NCI-H2196 treated with DMSO at 0.1 percent for 48 hours (cell line): ENCODE results near the gene TRIM24.
"Not testable (repeated sequence)": the region's sequence is repeated elsewhere in the genome, so short reads cannot be mapped to it uniquely, and the experiment has no call there.

ENCODE experiments used
- DNase-seq: peaks from one replicate; lab custom pipeline; 2025; ENCODE audit not compliant: unreplicated experiment; lab: John Stamatoyannopoulos, UW

TRIM24 gene

DNA sequence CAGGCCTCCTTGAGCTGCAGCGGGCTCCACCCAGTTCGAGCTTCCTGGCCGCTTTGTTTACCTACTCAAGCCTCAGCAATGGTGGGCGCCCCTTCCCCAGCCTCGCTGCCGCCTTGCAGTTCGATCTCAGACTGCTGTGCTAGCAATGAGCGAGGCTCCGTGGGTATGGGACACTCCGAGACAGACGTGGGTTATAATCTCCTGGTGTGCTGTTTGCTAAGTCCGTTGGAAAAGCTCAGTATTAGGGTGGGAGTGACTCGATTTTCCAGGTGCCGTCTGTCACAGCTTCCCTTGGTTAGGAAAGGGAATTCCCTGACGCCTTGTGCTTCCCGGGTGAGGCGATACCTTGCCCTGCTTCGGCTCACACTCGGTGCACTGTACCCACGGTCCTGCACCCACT is 76.8 kb downstream of the TRIM24 start:
- not testable (repeated sequence) for DNase-seq

DNA sequence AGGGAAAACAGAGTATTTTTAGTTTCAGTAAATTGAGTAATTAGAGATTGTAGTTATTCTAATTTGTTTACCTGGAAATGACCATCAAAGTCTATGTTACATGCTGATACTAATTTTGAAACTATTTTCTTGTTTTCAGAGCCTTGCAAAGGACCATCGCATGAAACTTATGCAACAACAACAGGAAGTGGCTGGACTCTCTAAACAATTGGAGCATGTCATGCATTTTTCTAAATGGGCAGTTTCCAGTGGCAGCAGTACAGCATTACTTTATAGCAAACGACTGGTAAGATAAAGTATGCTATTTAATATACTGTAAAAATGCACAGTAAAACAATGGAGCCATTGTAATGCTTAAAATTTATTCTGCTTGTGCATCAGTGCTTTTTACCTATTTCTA is 78.5 kb downstream of the TRIM24 start:
- DNase-seq = no peak

DNA sequence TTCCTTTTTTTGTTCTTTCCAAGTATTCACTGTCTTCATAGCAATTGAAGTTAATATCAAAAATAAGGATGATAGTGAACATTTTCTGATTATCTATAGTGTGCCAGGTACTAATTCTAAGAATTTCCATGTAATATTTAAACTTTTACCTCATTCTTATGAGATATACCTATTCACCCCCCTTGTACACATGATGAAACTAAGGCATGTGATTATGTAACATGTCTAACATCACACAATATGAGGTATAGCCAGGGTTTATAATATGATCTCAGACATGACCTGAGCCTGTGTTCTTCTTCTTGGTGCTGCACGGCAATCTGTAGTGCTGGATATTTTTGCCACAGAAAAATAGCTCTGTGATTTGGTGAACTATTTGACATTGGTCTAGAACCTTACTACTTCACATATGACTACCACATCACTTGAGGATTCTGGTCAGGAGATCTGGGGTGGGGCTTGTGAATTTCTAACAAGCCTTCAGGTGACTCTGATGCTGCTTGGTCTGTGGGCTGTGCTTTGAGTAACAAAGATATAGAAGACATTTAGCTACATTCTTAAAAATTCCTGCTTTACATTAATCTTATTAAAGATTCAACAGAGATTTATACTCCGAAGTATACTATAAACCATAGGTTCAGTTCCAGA is 79.1 kb downstream of the TRIM24 start:
- DNase-seq = no peak

DNA sequence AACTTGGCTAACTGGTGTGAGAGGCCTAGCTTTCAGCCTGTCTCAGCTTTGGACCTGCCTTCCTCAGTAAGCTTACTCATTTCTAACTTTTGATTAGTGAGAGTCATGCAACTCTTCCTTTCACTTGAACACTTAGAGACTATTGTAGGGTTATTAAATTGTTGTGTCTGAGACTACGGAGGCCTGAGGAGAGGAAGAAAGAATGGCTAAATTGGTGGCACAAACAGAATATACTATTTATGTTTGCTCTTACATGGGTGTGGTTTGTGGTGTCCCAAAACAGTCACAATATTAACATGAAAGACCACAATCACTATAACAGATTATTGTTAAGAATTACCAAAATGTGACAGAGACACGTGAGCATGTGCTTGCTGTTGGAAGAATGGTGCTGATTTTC is 82.1 kb downstream of the TRIM24 start:
- no peak for DNase-seq

GRCh38 chr7:138543739-138544138 is 83.7 kb downstream of the TRIM24 start:
- no peak for DNase-seq

GRCh38 chr7:138545123-138545522 is 85.1 kb downstream of the TRIM24 start:
- no peak for DNase-seq

DNA sequence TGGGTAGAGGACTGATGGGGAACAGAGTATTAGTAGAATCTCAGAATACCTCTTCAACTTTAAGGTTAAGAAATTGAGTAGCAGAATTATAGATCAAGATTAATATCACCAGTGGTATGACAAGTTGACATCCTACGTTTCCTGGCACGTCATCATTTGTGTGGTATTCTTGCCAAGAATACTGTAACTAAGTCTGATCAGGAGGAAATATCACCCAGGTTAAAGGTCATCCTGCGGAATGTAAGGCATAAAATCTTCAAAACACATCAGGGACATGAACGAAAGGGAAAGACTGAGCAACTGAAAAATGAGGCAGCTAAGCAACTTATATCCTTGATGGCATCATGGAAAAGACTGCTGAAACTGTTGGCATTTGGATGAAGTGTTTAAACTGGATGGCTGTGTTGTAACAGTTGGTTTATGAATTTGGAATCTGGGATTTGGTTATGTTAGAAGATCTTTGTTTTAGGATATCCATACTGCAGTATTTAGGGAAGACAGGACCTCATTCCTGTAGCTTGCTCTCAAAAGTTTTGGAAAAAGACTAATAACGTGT is 86.1 kb downstream of the TRIM24 start:
- DNase-seq = no peak

DNA sequence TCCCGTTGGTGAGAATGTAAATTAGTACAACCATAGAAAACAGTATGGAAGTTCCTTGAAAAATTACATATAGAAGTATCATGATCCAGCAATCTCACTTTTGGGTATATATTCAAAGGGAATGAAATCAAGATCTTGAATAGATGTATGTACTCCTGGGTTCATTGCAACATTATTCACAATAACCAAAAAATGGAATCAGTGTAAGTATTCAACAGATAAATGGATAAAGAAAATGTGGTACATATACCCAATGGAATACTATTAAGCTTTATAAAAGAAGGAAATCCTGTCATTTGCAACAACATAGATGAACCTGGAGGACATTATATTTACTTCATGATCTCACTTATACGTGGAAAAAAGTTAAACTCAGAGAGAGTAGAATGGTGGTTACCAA is 86.8 kb downstream of the TRIM24 start:
- no peak for DNase-seq

DNA sequence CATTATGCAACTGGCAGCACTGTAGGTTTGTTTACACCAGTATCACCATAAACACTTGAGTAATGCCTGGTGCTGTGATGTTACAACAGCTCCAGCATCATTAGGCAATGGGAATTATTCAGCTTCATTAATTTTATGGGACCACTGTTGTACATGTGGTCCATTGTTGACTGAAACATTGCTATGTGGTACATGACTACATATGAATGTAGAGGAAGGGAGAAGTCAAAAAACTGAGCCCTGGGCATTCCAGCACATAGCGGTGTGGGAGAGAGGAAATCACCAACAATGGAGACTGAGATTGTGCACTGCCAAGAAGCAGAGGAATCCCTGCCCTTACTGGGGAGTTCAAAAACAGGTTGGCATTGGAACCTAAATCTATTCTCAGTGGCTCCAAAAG is 89.0 kb downstream of the TRIM24 start:
- no peak for DNase-seq

- DNase-seq = no peak
Observed at GRCh38 chr7:138550337-138550736, 90.3 kb downstream of the TRIM24 start.

DNA sequence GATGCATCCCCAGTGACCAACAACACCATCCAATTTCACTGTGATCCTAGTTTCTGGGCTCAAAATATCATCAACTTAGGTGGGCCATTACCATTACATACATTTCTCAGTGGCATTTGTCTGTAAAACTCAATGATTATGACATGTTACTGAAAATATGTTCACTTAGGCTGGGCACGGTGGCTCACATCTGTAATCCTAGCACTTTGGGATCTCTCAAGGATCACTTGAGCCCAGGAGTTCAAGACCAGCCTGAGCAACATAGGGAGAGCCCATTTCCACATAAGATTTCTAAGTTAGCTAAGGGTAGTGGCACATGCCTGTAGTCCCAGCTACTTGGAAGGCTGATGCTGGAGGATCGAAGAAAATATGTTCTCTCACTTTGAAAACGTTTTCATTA is 91.0 kb downstream of the TRIM24 start:
- no peak for DNase-seq

DNA sequence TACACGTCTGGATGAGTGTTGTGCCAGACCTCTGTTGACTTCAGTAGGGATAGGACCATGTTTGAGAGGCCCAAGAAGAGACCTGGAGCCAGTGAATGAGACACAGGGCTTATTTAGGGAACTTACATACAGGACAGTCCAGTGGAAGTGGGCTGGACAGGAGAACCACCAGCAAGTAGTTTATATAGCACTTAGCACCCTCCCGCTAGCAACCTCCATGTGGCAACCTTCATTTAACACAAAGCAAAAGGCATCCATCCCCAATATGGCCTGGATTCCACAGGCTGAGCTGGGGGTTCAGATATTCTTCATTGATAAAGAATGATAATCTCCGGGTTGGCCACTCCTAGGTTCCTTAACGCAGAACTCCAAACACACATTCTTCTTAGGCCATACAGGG is 93.7 kb downstream of the TRIM24 start:
- no peak for DNase-seq

DNA sequence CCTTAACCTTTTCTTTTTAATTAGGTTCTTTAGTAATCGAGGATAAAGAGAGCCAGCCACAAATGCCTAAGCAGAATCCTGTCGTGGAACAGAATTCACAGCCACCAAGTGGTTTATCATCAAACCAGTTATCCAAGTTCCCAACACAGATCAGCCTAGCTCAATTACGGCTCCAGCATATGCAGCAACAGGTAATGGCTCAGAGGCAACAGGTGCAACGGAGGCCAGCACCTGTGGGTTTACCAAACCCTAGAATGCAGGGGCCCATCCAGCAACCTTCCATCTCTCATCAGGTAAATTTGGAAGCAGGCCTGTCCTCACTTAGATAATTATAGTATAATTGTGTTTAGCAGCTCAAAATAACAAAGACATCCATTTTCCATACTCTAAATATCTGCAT is 94.6 kb downstream of the TRIM24 start:
- DNase-seq = no peak

- DNase-seq = no peak
Observed at GRCh38 chr7:138555684-138556083, 95.6 kb downstream of the TRIM24 start.

GRCh38 chr7:138556771-138557484 is 96.9 kb downstream of the TRIM24 start:
- DNase-seq = no peak

- DNase-seq = no peak
Observed at GRCh38 chr7:138559448-138559847, 99.4 kb downstream of the TRIM24 start.

DNA sequence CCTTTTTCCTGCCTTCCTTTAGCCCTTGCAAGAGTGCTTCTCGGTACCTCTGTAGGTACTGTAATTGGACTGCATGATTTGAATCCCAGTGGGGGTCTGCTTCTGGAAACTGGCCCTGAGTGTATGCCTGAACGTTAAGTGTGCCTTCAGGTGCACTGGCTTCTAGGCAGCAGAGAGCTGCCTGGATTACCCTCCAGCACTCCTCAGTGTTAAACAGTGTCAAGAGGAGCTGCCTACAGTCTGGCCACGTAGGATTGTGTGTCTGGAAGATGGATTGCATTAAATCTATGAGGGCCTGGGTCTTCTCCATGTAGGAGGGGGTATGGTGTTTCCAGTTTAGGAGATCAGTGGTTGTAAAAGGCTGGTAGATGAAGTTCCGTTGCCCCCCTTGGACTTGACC is 103.7 kb downstream of the TRIM24 start:
- DNase-seq = no peak

GRCh38 chr7:138564365-138564764 is 104.3 kb downstream of the TRIM24 start:
- no peak for DNase-seq

DNA sequence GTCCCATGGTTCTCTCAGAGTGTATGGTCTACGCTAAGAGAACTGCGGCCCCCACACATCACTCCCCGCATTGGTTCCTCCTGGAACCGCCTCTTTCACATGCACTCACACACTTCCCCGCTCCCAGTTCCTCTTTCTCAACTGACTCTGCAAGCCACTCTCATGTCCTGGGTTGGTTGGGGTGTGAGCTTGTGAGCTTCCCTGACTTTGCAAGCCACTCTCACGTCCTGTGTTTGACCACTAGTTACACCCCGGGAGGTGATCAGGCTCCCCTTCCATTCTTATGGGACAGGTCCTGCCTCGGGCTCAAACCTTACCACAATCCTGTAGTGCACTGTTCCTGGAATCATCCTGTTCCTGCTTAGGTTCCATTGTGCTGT is 105.0 kb downstream of the TRIM24 start:
- no peak for DNase-seq

DNA sequence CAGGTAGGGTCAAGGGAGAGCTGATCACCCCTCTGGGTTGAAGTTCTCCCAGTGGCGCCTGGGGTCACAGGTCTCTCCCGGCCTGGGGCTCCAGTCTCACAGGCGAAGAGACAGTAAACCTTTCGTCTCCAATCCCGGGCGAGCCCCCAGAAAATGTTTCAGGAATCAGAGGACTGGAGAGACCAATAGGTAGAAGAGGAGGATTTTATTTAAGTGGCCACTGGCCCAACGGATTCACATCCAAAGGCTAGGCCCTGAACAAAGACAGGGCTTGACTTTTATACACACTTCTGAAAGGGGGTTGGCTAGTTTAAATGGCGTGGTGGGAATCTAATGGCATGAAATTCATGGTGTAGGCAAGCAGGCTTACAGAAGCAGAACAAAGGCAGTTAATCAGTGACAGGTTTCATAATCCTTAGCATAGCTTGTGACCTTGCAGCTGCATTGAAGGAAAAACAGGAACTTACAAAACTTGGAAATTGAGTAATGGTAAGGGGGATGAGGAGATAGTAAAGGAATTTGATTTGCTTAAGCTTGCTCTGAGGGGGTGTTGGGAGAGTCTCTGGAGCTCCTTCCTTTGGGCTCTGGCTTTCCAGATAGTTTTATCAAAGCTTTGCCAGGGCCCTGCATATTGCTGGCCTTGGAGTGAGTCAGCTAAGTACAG is 105.5 kb downstream of the TRIM24 start:
- DNase-seq = no peak

DNA sequence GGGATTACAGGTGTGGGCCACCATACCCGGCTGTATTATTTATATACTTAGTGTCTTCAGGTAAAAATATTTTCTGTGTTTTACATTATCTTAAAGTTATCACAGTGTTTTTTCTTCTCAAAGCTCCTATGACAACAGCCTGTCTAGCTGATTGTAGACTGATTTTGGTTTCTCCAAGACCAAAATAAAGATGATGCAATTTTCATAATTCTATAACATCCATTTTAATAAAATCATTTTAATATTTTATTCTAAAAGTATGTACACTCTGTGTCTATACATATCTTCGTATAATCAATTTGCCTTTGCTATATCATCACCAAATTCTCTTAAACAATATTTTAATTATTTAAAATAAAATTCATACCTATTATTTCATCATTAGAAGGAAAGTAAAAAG is 108.6 kb downstream of the TRIM24 start:
- no peak for DNase-seq

DNA sequence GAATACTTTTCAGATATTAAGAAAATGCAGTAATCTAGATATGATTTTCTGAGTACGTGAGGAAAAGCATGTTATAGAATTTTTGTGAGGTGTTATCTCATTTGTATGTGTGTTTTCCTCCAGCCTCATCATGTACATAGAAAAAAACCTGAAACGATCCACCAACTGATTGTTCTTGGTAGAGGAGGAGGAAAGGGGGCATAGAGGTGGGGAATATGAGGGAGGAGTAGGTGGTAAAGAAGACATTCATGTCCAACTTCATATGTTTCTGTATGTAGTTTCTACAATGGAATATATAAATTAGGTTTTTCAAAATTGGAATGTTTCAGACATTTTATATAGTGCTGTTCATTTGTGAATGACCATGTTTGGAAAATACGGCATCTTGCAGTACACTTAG is 109.4 kb downstream of the TRIM24 start:
- no peak for DNase-seq
